Endothelial cell of umbilical vein (primary cell): Measurements from ENCODE around the gene USP51.

Experiments
- EZH2 ChIP-seq: IDR thresholded peaks from 2 replicates; pipeline ENCODE4 v1.6.1; 2012; ENCODE audit warnings: borderline replicate concordance, low read depth, mild to moderate bottlenecking, moderate library complexity, low read length, inconsistent platforms; ENCODE audit not compliant: severe bottlenecking
- MYC ChIP-seq: IDR thresholded peaks from one replicate; pipeline ENCODE4 v1.6.1; 2011; ENCODE audit warnings: mild to moderate bottlenecking, low read depth, low read length
- POLR2A ChIP-seq: IDR thresholded peaks from 2 replicates; pipeline ENCODE4 v1.6.1; 2012; ENCODE audit warnings: low read depth, mild to moderate bottlenecking, control low read depth, low read length
- POLR2AphosphoS5 ChIP-seq: IDR thresholded peaks from 2 replicates; pipeline ENCODE4 v1.6.1; 2012; ENCODE audit warnings: low read depth, mild to moderate bottlenecking, control low read depth, low read length, moderate library complexity; ENCODE audit not compliant: insufficient read depth
- TF ChIP-seq, protein P1 (sequence below), 2 donors: IDR thresholded peaks; 1 replicate in 1 of 2; 2 replicates in 1 of 2; pipeline ENCODE4 v1.5.1; 2011; ENCODE audit warnings: low read length in 2 of 2, mild to moderate bottlenecking in 2 of 2, moderate library complexity in 2 of 2, control low read depth in 1 of 2, inconsistent platforms in 1 of 2, low read depth in 1 of 2; ENCODE audit not compliant: insufficient read depth in 1 of 2; ENCODE audit errors: extremely low read depth in 1 of 2
- TF ChIP-seq, protein P2 (sequence below): IDR thresholded peaks from 2 replicates; pipeline ENCODE4 v1.6.1; 2011; ENCODE audit not compliant: insufficient read depth, insufficient read length

- TF ChIP-seq, protein P1, sequence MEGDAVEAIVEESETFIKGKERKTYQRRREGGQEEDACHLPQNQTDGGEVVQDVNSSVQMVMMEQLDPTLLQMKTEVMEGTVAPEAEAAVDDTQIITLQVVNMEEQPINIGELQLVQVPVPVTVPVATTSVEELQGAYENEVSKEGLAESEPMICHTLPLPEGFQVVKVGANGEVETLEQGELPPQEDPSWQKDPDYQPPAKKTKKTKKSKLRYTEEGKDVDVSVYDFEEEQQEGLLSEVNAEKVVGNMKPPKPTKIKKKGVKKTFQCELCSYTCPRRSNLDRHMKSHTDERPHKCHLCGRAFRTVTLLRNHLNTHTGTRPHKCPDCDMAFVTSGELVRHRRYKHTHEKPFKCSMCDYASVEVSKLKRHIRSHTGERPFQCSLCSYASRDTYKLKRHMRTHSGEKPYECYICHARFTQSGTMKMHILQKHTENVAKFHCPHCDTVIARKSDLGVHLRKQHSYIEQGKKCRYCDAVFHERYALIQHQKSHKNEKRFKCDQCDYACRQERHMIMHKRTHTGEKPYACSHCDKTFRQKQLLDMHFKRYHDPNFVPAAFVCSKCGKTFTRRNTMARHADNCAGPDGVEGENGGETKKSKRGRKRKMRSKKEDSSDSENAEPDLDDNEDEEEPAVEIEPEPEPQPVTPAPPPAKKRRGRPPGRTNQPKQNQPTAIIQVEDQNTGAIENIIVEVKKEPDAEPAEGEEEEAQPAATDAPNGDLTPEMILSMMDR (IDR thresholded peaks at IDR 0.05; ENCODE audit: extremely low read depth in 1 of 2, insufficient read depth in 1 of 2, low read depth in 1 of 2, low read length in 2 of 2) = no peak
- TF ChIP-seq POLR2AphosphoS5 = no peak
- TF ChIP-seq EZH2 = no peak
- TF ChIP-seq MYC = no peak
- TF ChIP-seq POLR2A = no peak
- TF ChIP-seq, protein P2, sequence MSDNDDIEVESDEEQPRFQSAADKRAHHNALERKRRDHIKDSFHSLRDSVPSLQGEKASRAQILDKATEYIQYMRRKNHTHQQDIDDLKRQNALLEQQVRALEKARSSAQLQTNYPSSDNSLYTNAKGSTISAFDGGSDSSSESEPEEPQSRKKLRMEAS = no peak
Observed at GRCh38 chrX:55487143-55487542, 2.5 kb downstream of the USP51 start.
